HG03354 (cell line): ENCODE results near the gene ALKBH5.

Experiments
- ATAC-seq: cut with Tn5 transposase; IDR thresholded peaks from one replicate; pipeline ENCODE4 v1.9.1; 2021; ENCODE audit warnings: mild to moderate bottlenecking; ENCODE audit not compliant: unreplicated experiment, poor library complexity, severe bottlenecking

ALKBH5 gene

DNA sequence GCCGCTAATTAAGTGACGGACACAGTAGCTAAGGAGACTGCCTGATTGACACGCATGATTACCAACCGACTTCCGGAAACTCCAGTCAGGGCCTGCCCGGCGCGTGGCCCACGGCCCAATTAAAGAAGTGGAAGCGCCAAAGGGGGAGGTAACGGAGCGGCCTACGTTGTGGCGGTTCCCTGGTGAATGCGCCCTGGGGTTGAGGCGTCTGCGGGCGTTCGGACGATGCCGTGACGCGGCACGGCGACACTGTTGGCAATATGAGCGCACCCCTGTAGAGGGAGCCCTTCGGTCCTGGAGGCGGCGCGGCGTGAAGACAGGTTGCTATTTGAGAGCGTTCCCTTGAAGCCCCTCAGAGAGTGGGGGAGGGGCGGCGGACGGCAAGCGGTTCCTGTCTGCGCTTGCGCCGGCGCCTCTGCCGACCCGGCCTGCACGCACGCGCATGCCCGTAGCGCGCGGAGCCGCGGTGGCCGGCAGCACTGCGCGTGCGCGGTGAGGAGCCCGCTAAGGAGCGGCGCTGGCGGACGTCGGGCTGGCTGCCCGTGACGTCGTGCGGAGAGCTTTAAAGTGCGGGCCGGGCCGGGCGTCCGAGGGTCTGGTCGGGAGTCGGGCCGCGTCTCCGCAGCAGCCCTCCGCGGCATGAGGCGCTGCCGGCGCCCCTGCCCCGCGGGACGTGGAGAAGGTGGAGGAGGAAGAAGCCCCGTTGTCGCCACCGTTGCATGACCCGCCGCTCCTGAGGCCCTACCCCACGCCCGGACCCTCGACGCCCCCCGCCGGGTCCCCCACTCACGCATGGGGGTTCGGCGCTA is at the start of gene ALKBH5:
TSS of gene ALKBH5 (plus strand) at position 495 of the 809 bp plus-strand sequence. CDS start 416 bp downstream, outside the sequence.
- ATAC-seq: peak; percentile 85

GRCh38 chr17:18136357-18136756 is 47.3 kb upstream of the ALKBH5 start:
- ATAC-seq: no peak

DNA sequence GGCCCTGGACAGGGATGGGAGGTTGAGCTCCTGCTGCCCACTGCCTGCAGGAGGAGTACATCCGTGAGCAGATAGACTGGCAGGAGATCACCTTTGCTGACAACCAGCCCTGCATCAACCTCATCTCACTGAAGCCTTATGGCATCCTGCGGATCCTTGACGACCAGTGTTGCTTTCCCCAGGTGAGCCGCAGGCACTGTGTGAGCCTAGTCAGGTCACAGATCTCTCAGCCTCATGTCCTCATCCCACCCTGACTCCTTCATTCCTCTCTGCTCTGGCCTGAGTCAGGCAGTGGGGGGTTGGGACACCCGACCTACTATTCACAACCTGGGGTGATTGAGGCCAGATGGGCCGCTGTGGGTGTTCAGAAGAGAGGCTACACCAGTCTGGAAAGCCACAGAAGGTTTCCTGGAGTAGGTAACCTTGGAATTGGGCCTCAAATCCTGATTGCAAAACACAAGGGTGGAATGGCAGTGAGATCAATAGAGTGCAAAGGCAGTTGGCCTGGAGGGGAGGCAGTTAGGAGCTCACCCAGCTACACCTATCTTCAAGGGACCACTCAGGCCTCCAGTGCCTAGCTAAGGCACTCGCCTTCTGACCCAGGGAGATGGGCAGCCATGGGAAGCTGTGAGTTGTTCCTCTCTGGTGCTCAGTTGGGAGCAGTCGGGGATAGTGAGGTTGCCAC is 45.4 kb upstream of the ALKBH5 start:
- ATAC-seq: no peak

DNA sequence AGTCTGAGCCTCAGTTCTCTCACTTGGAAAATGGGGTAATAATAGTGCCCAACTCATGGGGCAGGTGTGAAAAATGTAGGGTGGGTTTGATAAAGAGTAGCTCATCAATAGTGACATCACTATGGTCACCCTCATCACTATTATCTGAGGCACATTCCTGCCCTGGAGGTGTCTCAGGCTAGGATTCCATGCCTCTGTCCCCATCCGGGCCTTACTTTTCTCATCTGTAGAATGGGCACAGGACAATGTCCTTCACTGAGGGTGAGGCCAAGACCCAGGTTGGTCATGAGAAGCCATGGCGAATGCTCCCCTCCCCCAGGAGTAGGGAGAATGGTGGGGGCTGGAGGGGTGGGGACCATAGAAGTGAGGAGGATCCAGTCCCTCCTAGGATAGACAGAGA is 44.5 kb upstream of the ALKBH5 start:
- ATAC-seq: no peak

GRCh38 chr17:18139498-18139897 is 44.1 kb upstream of the ALKBH5 start:
- no peak for ATAC-seq

GRCh38 chr17:18139949-18140348 is 43.7 kb upstream of the ALKBH5 start:
- ATAC-seq: no peak

DNA sequence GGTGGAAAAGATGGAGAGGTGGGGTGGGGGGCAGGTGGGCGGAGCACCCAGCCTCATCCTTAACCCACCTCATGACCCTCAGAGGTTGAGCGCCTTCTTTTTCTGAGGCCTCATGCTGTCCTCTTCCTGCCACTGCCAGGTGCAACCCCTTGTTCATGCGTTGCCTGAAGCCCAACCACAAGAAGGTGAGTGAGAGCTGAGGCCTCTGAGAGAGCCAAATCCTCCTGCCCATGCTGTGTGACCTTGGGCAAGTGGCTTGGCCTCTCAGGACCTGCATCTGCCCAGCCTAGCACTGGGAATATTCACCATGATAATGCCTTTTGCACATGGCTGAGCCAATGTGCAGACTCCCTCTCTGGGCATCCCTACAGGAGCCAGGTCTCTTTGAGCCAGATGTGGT is 43.0 kb upstream of the ALKBH5 start:
- no peak for ATAC-seq

- no peak for ATAC-seq
Observed at GRCh38 chr17:18141210-18141803, 42.3 kb upstream of the ALKBH5 start.

GRCh38 chr17:18142417-18142816 is 41.2 kb upstream of the ALKBH5 start:
- no peak for ATAC-seq

DNA sequence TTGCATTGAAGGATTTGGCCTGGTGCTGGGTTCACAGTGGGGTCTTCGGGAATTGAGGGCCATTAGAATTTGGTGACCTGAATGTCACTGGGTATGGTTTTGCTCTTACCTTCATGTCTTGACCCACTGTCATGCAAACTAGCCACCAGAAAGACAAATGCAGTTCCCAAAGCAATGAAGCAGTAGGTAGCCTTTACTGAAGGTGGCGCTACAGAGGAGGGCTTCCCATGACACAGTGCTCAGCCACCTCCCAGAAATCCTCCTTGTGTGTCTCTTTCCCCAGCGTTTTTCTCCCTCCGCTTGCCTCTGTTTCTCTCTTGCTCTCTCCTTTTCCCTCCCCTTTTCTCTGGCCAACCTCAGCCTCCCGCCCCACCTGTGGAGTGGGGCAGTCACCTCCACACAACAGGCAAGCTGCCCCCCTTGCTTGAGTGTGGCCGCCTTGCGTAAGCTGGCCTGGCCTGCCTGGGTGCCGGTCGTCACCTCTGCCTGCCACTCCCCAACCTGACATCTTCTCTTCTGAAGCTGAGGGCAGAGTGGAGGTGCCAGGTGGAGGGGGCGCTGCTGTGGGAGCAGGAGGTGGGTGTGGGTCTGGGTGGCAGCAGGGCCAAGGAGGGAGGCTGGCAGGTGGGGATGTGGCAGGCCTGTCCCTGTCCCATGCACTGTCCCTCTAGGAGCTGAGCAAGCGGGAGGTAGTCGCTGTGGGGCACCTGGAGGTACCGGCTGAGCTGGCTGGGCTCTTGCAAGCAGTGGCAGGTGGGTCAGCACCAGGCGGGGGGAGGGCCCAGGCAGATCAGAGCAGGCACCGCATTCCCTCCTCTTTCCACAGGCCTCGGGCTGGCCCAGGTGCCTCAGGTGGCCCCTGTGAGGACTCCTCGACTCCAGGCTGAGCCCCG is 40.3 kb upstream of the ALKBH5 start:
- no peak for ATAC-seq

- no peak for ATAC-seq
Observed at GRCh38 chr17:18144261-18144660, 39.4 kb upstream of the ALKBH5 start.

- ATAC-seq: no peak
Observed at GRCh38 chr17:18144855-18145254, 38.8 kb upstream of the ALKBH5 start.

DNA sequence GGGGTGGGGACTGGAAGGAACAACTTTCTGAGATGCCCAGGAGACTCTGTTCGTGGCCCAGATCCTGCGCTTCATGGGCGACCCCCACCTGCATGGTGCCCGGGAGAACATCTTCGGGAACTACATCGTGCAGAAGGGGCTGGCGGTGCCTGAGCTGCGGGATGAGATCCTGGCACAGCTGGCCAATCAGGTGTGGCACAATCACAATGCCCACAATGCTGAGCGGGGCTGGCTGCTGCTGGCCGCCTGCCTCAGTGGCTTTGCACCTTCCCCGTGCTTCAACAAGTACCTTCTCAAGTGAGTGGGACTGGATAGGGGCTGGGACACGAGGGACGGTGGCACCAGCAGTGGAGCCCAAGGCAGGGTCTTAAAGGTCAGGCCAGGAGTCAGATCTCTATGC is 37.8 kb upstream of the ALKBH5 start:
- no peak for ATAC-seq

DNA sequence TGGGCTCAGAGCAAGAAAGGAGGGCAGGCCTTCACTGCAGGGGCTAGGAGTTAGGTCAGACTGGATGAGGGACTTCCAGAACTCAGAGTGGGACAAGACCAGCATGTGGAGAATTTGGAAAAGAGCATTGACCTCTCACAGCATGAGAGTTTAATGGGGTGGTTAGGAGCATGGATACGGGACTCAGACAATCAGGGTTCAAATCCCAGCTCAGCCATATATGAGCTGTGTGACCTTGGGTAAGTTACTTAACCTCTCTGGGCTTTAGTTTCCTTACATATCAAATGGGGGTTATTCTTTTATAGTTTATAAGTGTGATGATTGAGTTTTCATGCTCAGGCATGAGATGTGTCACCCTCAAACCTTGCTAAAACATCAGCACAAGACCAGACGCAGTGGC is 37.4 kb upstream of the ALKBH5 start:
- ATAC-seq: no peak

DNA sequence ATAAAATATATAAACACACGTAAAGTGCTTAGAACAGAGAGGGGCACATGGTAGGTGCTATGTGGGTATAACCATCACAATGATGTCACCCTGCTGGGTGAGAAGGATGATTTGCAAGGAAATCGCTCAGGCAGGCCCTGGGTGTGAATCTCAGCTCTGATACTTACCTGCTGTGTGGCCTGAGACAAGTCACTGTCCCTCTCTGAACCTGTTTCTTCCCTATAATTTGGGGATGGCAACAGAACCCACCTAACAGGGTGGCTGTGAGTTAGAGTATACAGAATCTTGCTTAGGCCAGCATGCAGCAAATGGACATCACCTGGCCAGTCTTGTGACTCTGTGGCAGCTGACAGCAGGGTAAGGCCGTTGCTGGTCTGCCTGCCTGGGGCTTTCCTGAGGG is 36.6 kb upstream of the ALKBH5 start:
- no peak for ATAC-seq

DNA sequence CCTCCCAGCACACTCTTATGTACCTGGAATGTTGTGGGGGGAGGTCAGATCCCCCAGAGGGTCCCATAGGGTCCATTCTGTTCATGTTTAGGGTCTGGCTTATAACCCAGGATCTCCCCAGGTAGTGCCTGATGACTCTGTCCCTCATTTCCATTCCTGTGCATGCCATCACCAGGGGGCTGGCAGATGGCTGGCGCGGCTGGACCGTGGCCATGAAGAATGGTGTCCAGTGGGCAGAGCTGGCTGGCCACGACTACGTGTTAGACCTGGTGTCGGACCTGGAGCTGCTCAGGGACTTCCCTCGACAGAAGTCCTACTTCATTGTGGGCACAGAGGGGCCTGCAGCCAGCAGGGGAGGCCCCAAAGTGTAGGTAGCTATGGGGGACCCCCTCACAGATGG is 35.0 kb upstream of the ALKBH5 start:
- ATAC-seq: no peak

GRCh38 chr17:18151290-18151689 is 32.3 kb upstream of the ALKBH5 start:
- ATAC-seq: no peak

DNA sequence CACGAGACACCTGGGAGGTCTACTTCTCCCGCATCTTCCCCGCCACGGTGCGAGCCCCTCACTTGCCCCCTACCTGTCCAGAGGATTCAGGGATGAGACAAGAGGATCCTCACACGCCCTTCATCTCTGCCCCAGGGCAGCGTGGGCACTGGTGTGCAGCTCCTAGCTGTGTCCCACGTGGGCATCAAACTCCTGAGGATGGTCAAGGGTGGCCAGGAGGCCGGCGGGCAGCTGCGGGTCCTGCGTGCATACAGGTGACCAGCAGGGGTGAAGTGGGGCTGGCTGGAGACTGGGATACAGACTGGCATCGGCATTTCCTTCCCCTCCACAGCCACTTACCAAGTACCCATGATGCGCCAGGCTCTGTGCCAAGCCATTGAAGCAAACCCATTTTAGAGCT is 28.4 kb upstream of the ALKBH5 start:
- ATAC-seq: no peak

GRCh38 chr17:18156171-18156975 is 27.3 kb upstream of the ALKBH5 start:
- ATAC-seq: no peak
